NCI-H748 (cell line): Measurements from ENCODE around the gene OR52K1.
"Not testable (repeated sequence)": the region's sequence is repeated elsewhere in the genome, so short reads cannot be mapped to it uniquely, and the experiment has no call there.

Source experiments
- DNase-seq: peaks from one replicate; lab custom pipeline; 2025; ENCODE audit not compliant: unreplicated experiment; lab: John Stamatoyannopoulos, UW

The OR52K1 gene

DNA sequence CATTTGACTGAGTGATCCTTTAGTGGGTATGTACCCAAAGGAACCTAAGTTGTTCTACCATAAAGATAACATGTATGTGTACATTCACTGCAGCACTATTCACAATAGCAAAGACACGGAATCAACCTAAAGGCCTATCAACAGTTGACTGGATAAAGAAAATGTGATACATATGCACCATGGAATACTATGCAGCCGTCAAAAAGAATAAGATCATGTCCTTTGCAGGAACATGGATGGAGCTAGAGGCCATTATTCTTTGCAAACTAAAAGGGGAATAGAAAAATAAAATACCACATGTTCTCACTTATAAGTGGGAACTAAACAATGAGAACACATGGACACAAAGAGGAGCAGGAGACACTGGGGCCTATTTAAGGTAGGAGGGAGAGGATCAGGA lies 9.0 kb downstream of the OR52K1 start:
- not testable (repeated sequence) for DNase-seq

DNA sequence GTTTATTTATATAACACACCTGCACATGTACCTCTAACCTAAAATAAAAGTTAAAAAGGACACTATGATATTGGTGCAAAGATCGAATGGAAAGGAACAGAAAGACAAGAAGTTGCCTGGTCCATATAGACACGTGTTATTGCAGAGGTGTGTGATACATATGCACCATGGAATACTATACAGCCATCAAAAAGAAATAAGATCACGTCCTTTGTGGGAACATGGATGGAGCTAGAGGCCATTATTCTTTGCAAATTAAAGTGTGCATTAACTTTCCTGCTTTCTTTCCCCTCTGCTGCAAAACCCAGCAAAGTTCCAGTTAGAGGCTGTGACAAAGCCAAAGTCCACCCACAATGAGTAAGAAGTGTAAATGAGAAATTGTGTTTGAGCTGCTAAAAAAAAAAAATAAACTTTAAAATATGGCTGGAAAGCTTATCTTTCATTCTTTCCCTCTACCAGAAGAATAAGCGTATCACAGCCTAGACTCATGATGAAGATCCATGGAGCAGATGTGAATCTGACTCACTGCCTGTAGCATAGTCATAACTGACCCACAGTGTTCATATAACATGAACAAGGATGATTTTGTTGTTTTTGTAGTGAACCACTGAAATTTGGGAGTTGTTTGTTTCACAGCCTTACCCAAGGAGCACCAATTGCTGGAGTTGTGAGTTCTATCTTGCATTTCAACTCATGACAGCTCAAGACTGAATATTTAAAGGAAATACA lies 9.6 kb downstream of the OR52K1 start:
- DNase-seq = no peak

DNA sequence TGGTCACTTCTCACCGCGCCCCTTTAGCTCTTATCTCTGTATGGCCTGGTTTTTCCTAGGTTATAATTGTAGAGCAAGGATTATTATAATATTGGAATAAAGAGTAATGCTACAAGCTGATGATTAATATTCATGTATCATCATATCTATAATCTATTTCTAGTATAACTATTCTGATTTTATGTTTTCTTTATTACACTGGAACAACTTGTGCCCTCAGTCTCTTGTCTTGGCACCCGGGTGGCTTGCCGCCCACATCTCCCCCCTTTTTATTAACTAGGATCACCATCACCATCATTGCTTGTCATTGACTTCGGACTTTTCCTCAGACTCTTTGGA lies 11.0 kb downstream of the OR52K1 start:
- DNase-seq = no peak

DNA sequence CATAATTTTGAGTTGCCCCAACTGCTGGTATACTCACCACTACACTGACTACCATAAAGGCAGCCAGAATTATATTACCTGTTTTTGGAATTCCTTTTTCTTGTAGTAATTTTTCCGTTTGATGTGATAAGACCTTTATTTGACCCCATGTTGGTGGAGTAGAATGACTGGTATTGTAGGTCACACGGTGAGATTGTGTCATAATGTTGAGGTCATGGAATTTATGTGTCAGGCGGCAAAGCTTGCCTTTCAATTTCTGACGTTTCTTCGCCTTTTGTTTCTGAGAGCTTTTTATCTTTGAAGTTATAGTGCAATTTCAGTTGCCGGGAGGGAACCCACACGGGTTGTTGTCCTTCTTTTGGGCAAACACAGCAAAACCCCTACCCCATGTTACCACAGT lies 13.0 kb downstream of the OR52K1 start:
- no peak for DNase-seq

DNA sequence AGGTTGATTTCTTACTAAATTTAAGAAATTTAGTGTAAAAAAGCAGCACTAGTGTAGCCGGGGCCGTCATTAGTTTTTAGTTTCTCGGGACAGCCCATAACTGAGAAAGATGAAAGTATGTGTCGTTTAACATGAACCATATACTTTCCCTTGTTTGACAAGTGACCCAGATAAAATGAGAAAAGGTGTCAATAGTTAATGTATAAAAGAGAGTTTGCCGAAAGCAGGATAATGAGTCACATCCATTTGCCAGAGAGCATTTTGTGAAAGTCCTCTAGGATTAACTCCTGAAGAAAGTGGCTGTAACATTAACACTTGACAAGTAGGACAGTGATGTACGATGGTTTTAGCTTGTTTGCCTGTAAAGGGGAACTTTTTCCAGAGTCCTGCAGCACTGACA lies 13.5 kb downstream of the OR52K1 start:
- DNase-seq = no peak

DNA sequence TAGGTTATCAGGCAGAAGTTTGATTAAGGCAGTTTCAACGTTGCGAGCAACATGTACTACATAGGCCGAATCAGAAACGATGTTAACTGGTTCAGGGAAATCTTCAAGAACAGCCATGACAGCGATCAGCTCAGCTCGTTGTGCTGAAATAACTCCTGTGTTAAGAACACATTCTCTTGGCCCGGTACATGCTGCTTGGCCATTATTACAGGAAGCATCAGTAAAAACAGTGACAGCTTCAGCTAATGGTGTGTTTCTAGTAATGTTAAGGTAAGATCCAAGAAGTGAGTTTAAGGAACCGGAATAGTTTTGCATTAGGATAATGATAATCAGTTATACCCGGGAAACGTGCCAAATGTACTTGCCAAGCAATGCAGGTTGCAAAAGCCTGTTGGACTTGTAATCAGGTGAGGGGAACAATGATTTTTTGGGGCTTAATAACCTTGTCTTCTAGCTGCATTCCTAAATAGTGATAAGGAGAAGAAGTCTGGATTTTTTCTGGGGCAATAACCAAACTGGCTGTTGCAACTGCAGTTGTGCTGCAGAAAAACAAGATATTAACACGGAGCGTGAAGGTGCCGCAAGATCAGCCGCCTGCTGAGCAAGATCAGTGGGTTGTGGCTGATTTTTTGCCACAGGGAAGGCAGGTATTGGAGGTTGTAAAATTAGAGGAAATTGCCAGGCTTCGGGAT lies 14.3 kb downstream of the OR52K1 start:
- DNase-seq = peak; percentile 24

DNA sequence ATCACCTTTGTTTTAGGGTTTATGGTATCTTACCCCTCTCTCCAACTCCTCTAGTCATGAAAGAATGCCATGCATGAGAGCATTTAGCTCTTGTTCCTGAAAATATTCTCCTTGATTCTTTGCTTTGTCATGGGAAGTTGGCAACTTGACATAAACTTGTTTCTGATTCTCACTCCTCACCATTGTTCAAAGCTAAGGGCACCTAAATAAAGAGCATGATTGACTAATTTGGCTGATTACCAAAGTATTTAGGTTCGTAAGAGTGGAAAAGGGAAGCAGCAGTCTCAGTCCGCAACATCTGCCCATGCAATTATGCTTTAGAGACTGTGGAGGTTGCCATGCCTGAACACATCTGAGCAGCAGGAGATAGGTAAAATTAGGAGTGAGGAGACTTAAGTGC lies 26.4 kb downstream of the OR52K1 start:
- peak; percentile 7 for DNase-seq

DNA sequence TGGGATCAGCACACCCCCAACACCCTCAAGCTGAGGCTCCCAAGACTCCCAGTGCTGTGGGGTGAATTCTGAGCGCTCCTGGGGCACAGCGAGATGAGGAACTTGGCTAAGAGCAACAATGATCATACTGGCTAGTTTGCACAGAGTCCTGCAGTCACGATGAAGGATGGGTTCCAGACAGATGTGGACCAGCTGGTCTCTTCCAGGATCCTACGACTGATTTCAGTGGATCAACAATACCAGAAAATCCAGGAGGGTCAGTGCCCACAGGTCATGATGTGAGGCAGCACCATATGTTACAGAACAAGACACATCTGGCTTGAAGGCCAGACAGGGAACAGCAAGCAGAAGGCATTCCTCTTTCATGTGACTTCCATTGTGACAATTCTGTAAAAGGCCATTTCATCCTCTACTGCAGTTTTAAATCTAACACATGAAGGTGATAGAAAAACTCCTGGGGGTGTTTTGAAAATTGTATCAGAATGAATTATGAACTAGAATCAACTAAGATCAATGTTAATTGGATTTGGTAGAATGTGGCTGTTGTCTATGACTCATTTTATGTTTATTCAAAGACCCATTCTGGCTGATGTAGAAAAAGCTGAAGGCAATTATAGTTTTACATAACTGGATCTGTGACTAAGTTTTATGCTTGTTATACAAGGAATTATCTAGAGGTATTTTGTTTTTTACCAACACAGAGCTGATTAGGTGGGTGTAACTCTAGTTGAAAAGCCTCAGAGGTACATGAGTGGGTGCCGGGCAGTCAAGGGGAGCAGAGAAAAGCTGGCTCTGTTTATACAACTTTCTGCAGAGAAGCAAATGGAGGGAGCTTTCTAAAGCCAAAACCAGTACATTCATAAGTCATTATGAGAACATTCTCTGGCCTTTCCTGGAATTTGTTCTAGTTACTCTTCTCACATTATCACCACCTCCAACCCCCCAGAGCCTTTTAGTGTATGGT lies 29.1 kb downstream of the OR52K1 start:
- DNase-seq = no peak

DNA sequence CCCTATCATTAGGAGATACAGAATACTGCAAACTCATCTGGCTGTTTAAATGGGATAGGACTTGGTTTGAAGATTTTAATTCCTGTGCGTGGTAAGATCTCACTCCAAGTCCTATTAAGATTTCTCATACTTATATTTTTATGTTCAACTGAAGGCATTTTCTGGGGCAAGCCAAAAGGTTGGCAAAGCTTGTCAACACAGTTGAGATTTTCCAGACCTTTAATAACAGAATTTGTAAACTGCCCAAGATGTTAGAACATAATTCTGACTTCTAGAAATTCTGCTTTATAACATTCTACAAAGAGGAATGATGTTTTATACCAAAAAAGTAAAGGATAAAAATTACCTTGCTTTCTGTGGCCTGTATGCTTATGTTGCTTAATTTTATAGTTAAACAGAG lies 31.8 kb downstream of the OR52K1 start:
- DNase-seq = no peak

DNA sequence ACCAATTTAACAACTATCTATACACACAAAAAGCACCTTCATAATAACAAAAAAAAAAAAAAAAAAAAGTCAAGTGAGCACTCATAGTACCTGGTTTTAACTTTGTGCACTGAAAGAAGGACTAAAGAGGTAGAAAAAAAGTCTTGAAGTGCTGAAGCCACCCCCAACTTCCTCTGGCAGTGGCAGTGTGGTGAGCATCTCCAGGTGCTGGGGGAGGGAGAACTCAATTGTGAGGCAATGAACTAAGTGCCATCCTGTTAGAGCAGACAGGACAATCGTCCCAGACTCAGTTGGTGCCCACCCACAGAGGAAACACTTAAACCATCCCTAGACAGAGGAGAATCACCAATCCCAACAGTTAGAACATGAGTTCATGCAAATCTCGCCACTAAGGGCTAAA lies 39.9 kb downstream of the OR52K1 start:
- no peak for DNase-seq

DNA sequence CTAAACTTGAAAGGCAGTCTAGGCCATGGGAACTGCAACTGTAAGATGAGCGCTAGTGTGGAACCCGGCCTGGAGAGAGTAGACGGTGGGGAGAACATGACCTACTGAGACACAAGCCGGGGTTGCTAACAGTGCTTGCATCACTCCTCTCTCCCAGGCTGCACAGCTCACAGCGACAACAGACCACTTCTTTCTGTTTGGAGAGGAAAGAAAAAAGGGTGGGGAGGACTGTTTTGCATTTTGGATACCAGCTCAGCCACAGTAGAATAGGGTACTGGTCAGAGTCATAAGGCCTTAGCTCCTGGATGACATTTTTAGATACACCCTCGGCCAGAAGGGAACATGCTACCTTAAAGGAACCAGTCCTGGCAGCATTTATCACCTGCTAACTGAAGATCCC lies 40.3 kb downstream of the OR52K1 start:
- no peak for DNase-seq

DNA sequence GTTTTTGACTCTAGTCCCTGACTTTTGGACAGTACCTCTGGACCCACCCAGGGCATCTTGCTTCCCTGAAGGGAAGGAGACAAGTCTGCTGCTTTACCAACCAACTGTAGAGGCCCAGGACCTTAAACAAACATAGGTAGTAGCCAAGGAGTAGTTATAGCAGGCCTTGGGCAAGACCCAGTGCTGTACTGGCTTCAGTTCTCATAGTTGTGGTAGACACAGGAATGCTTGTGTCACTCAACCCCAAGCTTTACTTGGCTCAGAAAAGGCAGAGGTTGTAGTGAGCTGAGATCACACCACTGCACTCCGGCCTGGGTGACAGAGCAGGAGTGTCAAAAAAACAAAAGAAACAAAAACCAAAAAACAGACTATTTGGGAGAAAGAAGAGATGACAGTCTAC lies 41.2 kb downstream of the OR52K1 start:
- no peak for DNase-seq

DNA sequence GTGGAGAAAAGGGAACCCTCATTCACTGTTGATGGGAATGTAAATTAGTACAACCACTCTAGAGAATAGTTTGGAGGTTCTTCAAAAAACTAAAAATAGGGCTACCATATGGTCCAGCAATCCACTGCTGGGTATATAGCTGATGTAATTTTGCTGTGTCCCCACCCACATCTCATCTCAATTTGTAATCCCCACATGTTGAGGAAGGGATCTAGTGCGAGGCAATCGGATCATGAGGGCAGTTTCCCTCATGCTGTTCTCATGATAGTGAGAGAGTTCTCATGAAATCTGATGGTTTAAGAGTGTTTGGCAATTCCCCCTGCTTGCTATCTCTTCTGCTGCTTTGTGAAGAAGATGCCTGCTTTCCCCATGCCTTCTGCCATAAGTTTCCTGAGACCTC lies 45.5 kb downstream of the OR52K1 start:
- no peak for DNase-seq

DNA sequence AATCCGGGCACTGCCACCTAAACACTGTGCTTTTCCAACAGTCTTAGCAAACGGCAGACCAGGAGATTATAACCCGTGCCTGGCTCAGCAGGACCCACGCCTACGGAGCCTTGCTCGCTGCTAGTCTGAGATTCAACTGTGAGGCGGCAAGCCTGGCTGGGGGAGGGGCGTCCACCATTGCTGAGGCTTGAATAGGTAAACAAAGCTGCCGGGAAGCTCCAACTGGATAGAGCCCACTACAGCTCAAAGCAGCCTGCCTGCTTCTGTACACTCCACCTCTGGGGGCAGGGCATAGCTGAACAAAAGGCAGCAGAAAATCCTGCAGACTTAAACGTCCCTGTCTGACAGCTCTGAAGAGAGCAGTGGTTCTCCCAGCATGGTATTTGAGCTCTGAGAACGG lies 49.2 kb downstream of the OR52K1 start:
- peak; percentile 84 for DNase-seq

DNA sequence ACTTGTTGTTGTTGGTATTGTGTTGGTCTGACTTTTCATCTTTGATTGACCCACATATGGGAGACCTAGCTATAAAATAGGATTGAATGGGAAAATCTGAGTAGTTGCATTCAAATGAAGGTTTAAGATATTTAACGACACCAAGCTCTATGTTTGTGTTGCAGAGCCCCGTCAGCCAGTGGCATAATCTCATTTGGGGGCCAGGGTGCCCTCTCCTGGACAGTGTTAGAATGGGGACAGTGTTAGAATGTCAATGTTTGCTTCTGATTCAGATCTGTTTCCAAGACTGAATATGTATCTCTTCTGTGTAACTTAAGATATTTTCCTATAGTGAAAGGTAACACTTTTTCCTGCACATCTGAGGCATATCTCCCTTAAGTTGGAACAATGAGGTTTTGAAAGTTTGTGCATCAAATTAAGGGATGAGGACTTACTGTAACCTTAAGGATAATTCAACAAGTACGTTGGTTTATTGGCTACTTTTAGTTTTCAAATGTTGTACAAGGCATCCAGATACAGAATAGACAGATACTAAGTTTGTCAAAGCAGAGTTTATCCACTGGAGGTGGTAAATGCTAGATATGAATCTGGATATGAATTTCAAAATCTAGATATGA lies 57.3 kb downstream of the OR52K1 start:
- DNase-seq = peak; percentile 58

DNA sequence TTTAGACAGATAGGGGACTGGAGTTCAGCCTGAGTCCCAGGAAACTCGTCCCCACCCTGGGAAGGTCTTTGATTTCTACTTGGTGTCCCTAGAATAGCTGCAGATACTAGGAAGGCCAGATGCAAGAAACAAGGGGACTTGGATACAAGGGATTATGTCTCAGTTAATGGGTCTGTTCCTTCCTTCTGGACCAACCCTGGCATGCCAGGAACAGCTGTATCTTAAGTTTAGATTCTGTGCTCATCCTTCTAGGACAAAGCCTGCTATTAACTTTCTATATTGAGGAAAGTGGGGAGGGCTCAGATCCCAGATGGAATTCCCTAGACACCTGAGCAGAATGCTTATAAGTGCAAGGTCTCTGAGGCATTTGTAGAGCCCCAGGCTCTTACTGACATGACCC lies 58.6 kb downstream of the OR52K1 start:
- DNase-seq = no peak
